Hepatic stellate cell (primary cell): ENCODE data around the gene GSTCD.
"Not testable (repeated sequence)": the region's sequence is repeated elsewhere in the genome, so short reads cannot be mapped to it uniquely, and the experiment has no call there.

Source experiments
- DNase-seq: peaks from one replicate; pipeline ENCODE4 v3.0.0; 2011; ENCODE audit warnings: low spot score

The GSTCD gene, protein sequence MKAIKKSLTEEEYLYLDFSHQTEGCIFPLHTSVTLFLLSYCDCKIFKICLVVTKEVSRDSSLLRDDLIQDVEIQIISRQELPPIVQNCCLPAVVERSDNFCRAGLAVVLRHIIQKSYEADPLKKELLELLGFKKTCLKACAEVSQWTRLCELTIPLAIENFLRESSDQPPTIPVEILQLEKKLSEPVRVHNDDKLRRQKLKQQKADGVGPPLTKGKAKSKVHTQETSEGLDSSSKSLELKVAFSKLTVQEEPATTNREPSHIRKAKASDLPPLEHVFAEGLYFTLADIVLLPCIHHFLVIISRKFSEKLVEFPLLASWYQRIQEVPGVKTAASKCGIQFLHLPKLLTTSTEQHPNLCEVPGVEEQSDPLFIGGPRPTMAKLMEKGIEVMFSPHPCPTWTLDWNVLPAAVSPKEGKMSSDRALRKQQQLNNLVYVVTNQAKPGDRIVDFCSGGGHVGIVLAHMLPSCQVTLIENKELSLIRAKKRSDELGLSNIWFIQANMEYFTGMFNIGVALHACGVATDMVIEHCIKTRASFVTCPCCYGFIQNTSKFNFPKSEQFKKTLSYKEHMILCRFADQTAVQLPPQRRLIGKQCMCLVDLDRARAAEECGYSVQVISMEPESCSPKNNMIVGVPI

GRCh38 chr4:105708181-105709080, at the start of gene GSTCD, which contains the start of gene INTS12:
Gene GSTCD (plus strand): TSS chr4:105708784. CDS start chr4:105717614, 8,830 bp downstream.
Gene INTS12 (minus strand): TSS chr4:105708689. CDS start chr4:105700005, 8,684 bp downstream.
- peak; percentile 82 for DNase-seq

GRCh38 chr4:105659190-105659589, 49.4 kb upstream of the GSTCD start:
- no peak for DNase-seq

- DNase-seq = no peak
Measured at GRCh38 chr4:105661028-105661427, 47.6 kb upstream of the GSTCD start.

DNA sequence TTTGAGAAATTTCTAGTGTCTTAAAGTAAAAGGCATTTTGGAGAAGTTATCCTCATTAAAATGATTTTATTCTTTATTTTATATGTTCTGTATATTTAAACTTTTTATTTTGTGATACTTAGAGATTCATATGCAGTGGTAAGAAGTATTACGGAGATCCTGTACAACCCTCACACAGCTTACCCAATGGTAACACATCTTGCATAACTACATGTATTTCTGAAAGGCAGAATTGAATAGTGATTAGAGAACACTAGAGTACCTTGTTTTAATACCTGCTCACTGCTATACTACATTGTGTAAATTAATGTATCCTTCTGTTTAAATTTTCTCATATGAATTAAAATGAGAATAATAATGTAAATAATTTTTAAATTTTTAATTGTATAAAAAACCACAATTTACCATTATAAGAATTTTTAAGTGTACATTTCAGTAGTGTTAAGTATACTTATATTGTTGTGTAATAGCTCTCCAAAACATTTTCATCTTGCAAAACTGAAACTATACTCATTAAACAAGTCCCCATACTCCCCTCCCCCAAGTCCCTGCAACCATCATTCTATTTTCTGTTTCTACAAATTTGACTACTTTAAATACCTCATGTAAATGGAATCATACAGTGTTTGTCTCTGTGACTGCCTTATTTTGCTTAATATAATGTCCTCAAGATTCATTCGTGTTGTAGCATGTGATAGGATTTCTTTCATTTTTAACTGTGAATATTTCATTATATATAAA, 45.5 kb upstream of the GSTCD start:
- DNase-seq = no peak

DNA sequence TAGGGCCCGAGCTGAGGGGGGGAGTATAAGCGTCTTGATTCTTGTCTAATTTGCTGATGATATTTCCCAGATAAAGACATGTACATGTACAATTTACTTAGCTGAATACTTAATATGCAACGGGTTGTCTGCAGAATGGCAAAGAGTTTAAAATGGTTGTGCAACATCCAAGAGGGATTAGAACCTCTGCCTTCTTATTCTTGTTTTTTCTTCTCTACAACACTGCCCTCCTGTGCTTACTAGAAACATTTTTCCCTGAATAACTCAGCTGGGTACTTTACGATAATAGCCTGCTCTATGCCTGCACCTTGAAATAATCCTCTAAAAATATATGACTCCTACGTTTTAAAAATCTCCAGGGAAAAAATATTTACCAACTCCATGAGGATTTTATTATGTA, 41.9 kb upstream of the GSTCD start:
- peak; percentile 9 for DNase-seq

DNA sequence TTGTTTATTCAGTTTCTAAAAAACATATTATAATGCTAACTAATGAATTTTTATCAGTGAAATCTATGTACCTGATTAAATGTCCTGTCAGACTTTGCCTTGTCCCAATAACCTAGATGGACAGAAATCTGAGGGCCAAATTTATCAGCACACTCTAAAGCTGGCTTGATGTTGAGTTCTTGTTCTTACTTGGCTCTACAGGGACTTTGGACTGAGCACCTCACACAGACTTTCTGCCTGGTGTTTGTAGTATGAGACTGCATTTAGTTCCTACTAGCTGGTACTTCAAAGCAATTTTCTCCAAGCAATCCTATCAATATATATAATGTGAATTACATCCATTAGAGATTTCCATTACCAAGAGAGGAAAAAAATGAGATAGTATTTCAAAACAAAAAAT, 37.9 kb upstream of the GSTCD start:
- DNase-seq = no peak

- no peak for DNase-seq
Measured at GRCh38 chr4:105671301-105671700, 37.3 kb upstream of the GSTCD start.

GRCh38 chr4:105674011-105674410, 34.6 kb upstream of the GSTCD start:
- DNase-seq = no peak

- no peak for DNase-seq
Measured at GRCh38 chr4:105677709-105678108, 30.9 kb upstream of the GSTCD start.

DNA sequence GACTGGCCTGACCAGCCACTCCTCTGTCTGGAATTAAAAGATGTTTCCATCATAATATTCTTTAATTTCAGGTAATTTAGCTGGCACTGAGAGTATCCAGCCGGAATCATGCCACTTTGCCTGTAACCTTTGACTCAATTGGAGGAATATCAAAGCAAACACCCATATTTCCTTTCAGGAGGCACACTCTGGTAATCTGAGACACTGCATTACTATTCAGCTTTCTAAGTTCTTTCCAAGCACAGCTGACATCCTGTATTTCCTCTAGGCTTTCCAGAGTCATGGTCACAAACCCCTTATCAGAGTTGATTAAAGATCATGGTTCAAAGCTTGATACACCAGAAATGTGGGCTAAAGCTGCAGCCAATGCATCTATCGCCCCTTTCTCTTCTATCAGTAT, 29.4 kb upstream of the GSTCD start:
- DNase-seq = no peak

- no peak for DNase-seq
Measured at GRCh38 chr4:105683038-105683437, 25.5 kb upstream of the GSTCD start.

DNA sequence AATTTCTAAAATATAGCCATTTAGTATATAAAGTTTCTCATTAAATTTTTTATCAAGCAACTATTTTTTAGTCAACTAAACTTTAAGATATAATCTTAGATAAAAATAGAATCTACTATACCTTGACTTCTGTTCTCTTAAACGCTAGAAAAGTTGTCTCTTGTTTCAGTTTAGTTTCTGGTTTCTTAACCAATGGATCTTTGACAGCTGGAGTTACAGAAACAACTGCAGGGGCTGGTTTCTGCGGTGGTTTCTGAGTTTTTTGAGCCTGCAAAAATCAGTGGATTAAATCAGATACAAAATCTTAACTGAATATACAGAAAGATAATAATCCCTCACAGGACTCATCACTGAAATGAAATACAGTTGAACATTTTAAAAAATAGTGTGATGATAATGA, 22.0 kb upstream of the GSTCD start:
- DNase-seq = no peak

GRCh38 chr4:105694812-105695211, 13.8 kb upstream of the GSTCD start:
- not testable (repeated sequence) for DNase-seq

DNA sequence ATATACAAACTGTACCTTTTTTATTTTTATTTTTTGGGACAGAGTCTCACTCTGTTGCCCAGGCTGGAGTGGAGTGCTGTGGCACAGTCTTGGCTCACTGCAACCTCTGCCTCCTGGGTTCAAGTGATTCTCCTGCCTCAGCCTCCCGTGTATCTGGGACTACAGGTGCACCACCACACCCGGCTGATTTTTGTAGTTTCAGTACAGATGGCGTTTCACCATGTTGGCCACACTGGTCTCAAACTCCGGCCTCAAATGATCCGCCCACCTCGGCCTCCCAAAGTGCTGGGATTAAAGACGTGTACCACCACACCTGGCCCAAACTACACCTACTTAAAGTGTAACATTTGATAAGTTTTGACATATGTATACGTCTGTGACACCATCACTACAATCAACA, 12.8 kb upstream of the GSTCD start:
- not testable (repeated sequence) for DNase-seq

DNA sequence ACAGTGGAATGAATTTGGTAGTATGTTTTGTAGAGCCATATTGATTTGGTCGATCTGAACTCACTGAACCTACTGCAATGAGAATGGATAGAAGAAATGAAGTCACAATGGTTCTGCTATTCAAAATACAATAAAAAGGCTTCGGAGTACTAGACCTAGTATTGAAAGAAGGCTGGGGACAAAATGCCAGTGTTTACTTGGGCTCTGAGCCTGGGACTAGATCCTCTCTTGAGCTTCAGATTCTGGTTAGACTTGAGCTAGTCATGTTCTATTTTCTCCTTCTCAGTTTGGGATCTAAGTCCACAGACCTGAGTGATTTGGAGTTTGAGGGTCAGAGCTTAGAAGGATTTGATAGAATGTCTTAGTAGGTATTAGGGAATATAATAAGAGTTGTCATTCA, 10.0 kb upstream of the GSTCD start:
- no peak for DNase-seq

DNA sequence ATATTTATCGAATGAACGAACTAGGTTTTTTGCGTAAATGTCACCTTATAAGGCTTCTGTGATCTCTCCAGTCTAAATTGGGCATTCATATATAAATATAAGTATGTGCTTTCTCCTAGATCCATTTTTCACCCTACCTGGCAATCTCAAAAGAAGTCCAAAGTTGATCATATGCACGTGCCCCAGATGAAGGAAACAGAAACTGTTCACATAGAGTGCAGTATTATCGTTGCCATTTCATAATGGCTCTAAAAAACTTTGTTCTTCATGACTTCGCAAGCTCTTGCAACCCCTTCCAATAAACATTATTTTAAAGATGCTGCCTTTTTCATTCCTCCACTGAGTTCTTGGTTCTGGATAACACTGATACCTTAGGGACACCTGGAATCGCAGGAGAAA, 803 bp upstream of the GSTCD start:
- no peak for DNase-seq

GRCh38 chr4:105709081-105709450, 482 bp downstream of the GSTCD start:
- peak; percentile 22 for DNase-seq

DNA sequence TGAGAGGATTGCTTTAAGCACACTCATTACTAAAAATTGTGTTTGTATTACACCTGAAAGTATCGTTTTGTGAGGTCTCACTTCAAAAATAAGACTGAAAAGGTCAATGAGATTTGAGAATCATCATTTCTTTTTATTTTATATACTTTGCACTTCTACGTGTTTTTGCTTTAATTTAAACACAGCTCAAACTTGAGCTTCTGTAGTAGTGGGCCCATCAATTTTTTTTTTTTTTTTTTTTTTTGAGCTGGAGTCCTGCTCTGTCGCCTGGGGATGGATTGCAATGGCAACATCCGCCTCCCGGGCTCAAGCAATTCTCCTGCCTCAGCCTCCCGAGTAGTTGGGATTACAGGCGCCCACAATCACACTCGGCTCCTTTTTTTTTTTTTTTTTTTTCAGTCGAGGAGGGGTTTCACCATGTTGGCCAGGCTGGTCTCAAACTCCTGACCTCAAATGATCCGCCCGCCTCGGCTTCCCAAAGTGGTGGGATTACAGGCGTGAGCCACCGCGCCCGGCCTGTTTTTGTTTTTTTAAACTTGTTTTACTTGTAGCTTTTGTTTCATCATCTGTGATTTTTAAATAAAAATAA, 1.5 kb downstream of the GSTCD start:
- DNase-seq = no peak

- DNase-seq = no peak
Measured at GRCh38 chr4:105710678-105711077, 2.1 kb downstream of the GSTCD start.

- no peak for DNase-seq
Measured at GRCh38 chr4:105712766-105713165, 4.2 kb downstream of the GSTCD start.

GRCh38 chr4:105714071-105714521, 5.5 kb downstream of the GSTCD start:
- no peak for DNase-seq
